SK-N-SH (cell line): ENCODE results near the gene TSPAN11. TPM values are rescaled to one million over a fixed set of nuclear protein-coding genes. Genes with fewer than 3 reads are reported as not detected.

Source experiments
- CTCF ChIA-PET: fragments of 300-600, 350-600 bp; formaldehyde crosslinking; extraction: SDS; loops from one replicate; lab custom pipeline; 2021; lab: Yijun Ruan, JAX
- POLR2A ChIA-PET: fragments of 350-600 bp; sonication (Branson Sonifier 250); formaldehyde crosslinking; extraction: SDS; loops from one replicate; lab custom pipeline; 2020; ENCODE audit warnings: antibody characterized with exemption, inconsistent platforms; lab: Yijun Ruan, JAX
- DNase-seq: peaks from one replicate; pipeline ENCODE4 v3.0.0; 2012
- H2AFZ ChIP-seq: fragments of 200-600 bp; sonication (generic); 2 replicates; pipeline ENCODE4 v1.8.1; 2016; ENCODE audit warnings: antibody characterized with exemption, mild to moderate bottlenecking, low read depth
- H3F3A ChIP-seq: fragments of 200-600 bp; sonication (generic); replicated peaks from 2 replicates; pipeline ENCODE3; 2016; ENCODE audit warnings: antibody characterized with exemption, mild to moderate bottlenecking; ENCODE audit not compliant: insufficient read depth
- H3K27ac ChIP-seq, 2 experiments: fragments of 200-500 bp in 1 of 2; fragments of 200-600 bp in 1 of 2; sonication (Bioruptor generic) in 1 of 2; sonication (generic), shearing (Covaris generic) in 1 of 2; 2 replicates each; pipeline versions ENCODE4 v1.5.1 to v1.6.1; 2014 to 2016; ENCODE audit warnings: low read depth in 2 of 2, inconsistent platforms in 1 of 2, low read length in 1 of 2, mild to moderate bottlenecking in 1 of 2, mixed read lengths in 1 of 2
- H3K27me3 ChIP-seq: fragments of 200-600 bp; sonication (generic), shearing (Covaris generic); 2 replicates; pipeline ENCODE4 v1.6.1; 2016; ENCODE audit warnings: mixed run types; ENCODE audit not compliant: insufficient read depth
- H3K36me3 ChIP-seq, 2 experiments: fragments of 200-500 bp in 1 of 2; fragments of 200-600 bp in 1 of 2; sonication (Bioruptor generic) in 1 of 2; sonication (generic) in 1 of 2; replicated peaks in 1 of 2; 2 replicates each; pipeline versions ENCODE3 to v1.5.1; 2014 to 2016; ENCODE audit warnings: low read length in 1 of 2, mild to moderate bottlenecking in 1 of 2; ENCODE audit not compliant: insufficient read depth in 2 of 2, control insufficient read depth in 1 of 2
- H3K4me1 ChIP-seq, 2 experiments: fragments of 200-500 bp in 1 of 2; fragments of 200-600 bp in 1 of 2; sonication (Bioruptor generic) in 1 of 2; sonication (generic), shearing (Covaris generic) in 1 of 2; 2 replicates each; pipeline versions ENCODE4 v1.5.1 to v1.6.1; 2014 to 2016; ENCODE audit warnings: low read depth in 1 of 2, low read length in 1 of 2, mixed run types in 1 of 2; ENCODE audit not compliant: insufficient read depth in 2 of 2, control insufficient read depth in 1 of 2
- H3K4me2 ChIP-seq: fragments of 200-600 bp; sonication (generic), shearing (Covaris generic); 2 replicates; pipeline ENCODE4 v1.6.1; 2017; ENCODE audit warnings: mixed run types
- H3K4me3 ChIP-seq, 2 experiments: fragments of 200-500 bp in 1 of 2; fragments of 200-600 bp in 1 of 2; sonication (Bioruptor generic) in 1 of 2; sonication (generic), shearing (Covaris generic) in 1 of 2; 2 replicates each; pipeline versions ENCODE4 v1.5.1 to v1.8.1; 2014 to 2016; ENCODE audit warnings: low read depth in 2 of 2, inconsistent platforms in 1 of 2, low read length in 1 of 2, mild to moderate bottlenecking in 1 of 2, mixed read lengths in 1 of 2, moderate library complexity in 1 of 2
- H3K79me2 ChIP-seq: fragments of 200-600 bp; sonication (generic); 2 replicates; pipeline ENCODE4 v1.8.1; 2017; ENCODE audit warnings: mild to moderate bottlenecking; ENCODE audit not compliant: insufficient read depth
- H3K9ac ChIP-seq: fragments of 200-600 bp; sonication (generic); 2 replicates; pipeline ENCODE4 v1.6.1; 2017; ENCODE audit warnings: mixed run types
- H3K9me2 ChIP-seq: fragments of 200-600 bp; sonication (generic); 2 replicates; pipeline ENCODE4 v1.6.1; 2017; ENCODE audit warnings: mixed run types
- H3K9me3 ChIP-seq: fragments of 200-600 bp; sonication (generic); 2 replicates; pipeline ENCODE4 v1.6.1; 2017; ENCODE audit warnings: mixed run types, mild to moderate bottlenecking, moderate library complexity
- H4K20me1 ChIP-seq: fragments of 200-600 bp; sonication (generic); 2 replicates; pipeline ENCODE4 v1.6.1; 2017; ENCODE audit warnings: mild to moderate bottlenecking, mixed run types; ENCODE audit not compliant: insufficient read depth
- CHD2 ChIP-seq: fragments of 150-350 bp; IDR thresholded peaks from 2 replicates; pipeline ENCODE4 v1.6.1; 2018; ENCODE audit warnings: low read length; ENCODE audit not compliant: partially characterized antibody
- CTCF ChIP-seq: fragments of 200-600 bp; sonication (generic); IDR thresholded peaks from 2 replicates; pipeline ENCODE4 v1.6.1; 2017; ENCODE audit warnings: antibody characterized with exemption, mild to moderate bottlenecking, moderate library complexity
- EZH2phosphoT487 ChIP-seq: fragments of 200-600 bp; sonication (generic); IDR thresholded peaks from 2 replicates; pipeline ENCODE4 v1.6.1; 2017; ENCODE audit warnings: low read depth, mixed run types, mild to moderate bottlenecking, antibody characterized with exemption, moderate library complexity, borderline replicate concordance
- GATA2 ChIP-seq: sonication (generic); formaldehyde crosslinking; IDR thresholded peaks from 2 replicates; pipeline ENCODE4 v1.5.0; 2020; ENCODE audit warnings: mild to moderate bottlenecking, missing genetic modification reagents
- JUND ChIP-seq: IDR thresholded peaks from 2 replicates; pipeline ENCODE4 v1.4.0; 2012
- MEF2A ChIP-seq: IDR thresholded peaks from 2 replicates; pipeline ENCODE4 v1.4.0; 2012; ENCODE audit warnings: low read depth, borderline replicate concordance
- RAD21 ChIP-seq: IDR thresholded peaks from 2 replicates; pipeline ENCODE4 v1.6.1; 2012; ENCODE audit warnings: mild to moderate bottlenecking, low read length
- REST ChIP-seq: IDR thresholded peaks from 2 replicates; pipeline ENCODE4 v1.6.1; 2012; ENCODE audit warnings: mild to moderate bottlenecking, low read depth, low read length, moderate library complexity
- SMC3 ChIP-seq: IDR thresholded peaks from 2 replicates; pipeline ENCODE4 v1.6.1; 2012; ENCODE audit warnings: low read depth, low read length, improper control_type of control experiment
- TAF1 ChIP-seq: IDR thresholded peaks from 2 replicates; pipeline ENCODE4 v1.6.1; 2012; ENCODE audit warnings: low read depth, mild to moderate bottlenecking, low read length, moderate library complexity, borderline replicate concordance
- WGBS: methylation state at CpG from one replicate; pipeline ENCODE4 v1.1.6; 2017; ENCODE audit warnings: low lambda C conversion rate; 5-methylcytosine and 5-hydroxymethylcytosine counted together
- polyA plus RNA-seq, 3 experiments: library from polyadenylated mRNA; depleted of rRNA; stranded (reverse); fragments of >200 nt; gene quantifications; 2 replicates each; pipeline ENCODE4 v1.2.3, GENCODE V29; 2012

The TSPAN11 gene
- polyA plus RNA-seq, 1 of the 3 experiments (the other 2 are of a cell fraction): 6.4 TPM

DNA sequence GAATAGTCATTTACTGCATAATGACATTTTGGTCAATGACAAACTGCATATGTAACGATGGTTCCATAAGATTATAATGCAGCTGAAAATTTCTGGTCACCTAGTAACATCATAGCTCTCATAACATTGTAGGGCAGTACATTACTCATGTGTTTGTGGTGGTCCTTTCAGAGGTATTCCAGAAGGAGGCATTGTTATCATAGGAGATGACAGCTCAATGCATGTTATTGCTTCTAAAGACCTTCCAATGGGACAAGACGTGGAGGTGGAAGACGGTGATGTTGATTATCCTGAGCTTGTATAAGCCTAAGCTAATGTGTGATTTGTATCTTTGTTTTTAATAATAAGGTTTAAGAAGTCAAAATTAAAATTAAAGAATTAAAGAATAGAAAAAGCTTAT lies 43.8 kb upstream of the TSPAN11 start:
- TF ChIP-seq GATA2: no peak
- TF ChIP-seq SMC3: peak; percentile 71
- TF ChIP-seq JUND: no peak
- TF ChIP-seq REST: no peak
- no peak for TF ChIP-seq TAF1
- no peak for TF ChIP-seq CHD2
- TF ChIP-seq RAD21: peak; percentile 78
- peak; percentile 40 for TF ChIP-seq CTCF
- TF ChIP-seq, all 33 proteins: peak for 3
- Histone ChIP-seq H4K20me1 (no peaks in the 10 kb centered on the region), H3F3A (no peaks in the 10 kb centered on the region), H3K4me3 (no peak overlapping the region), H3K9me2 (no peaks in the 10 kb centered on the region), H3K27ac (no peak overlapping the region), H3K79me2 (no peaks in the 10 kb centered on the region), H3K9ac (no peak overlapping the region), H3K9me3 (peaks cover 8% of the 10 kb centered on the region; the same call in 1 of the 2 replicates), H3K4me1 (no peaks in the 10 kb centered on the region), H3K4me2 (no peak overlapping the region), H3K27me3 (no peaks in the 10 kb centered on the region; the same call in 1 of the 2 replicates), H3K36me3 (no peaks in the 10 kb centered on the region), H2AFZ (no peak overlapping the region)
- ChIA-PET POLR2A (interaction anchor here (0.8 to 1.3 kb wide), 2 partner anchors 43 to 103 kb away, joined by 3 read pairs; partner anchors contain the start of gene TSPAN11), CTCF (interaction anchor here (0.5 to 6.4 kb wide), 36 partner anchors 8 to 392 kb away, joined by 3 to 103 read pairs (median 5); partner anchors contain the start of gene TSPAN11)
- DNase-seq: no peak
- 78% methylated on average over 3 of the region's 3 CpGs for WGBS

DNA sequence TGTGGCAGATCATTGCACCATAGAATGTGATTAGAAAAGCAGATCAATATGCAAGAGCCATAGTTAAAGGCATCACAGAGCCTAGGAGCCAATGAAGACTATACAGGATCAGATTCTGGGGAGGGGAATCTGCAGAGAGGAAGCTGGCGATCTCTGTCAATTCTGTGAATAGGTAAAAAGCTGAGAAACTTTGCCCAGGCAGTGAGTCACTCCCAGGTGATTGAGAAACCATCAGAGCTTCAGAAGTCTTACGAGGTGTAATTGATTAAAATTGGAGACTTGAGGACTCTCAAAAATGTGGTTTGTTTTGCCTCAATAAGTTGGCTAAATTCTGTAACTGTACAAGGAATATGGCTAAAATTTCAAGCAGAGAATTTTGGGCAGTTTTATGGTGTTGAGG lies 41.7 kb upstream of the TSPAN11 start:
- H3K4me3 ChIP-seq: no peak overlapping the region
- no peaks in the 10 kb centered on the region for H3K4me1 ChIP-seq
- TF ChIP-seq MEF2A (no peak), EZH2phosphoT487 (no peak)
- CTCF ChIA-PET: interaction anchor here (0.6 to 2.9 kb wide), 5 partner anchors 9 to 356 kb away, joined by 3 to 20 read pairs (median 3); no protein-coding TSS in a partner anchor
- no peaks in the 10 kb centered on the region for H4K20me1 ChIP-seq
- H3K27ac ChIP-seq: no peak overlapping the region
- no peak overlapping the region for H2AFZ ChIP-seq
- H3K27me3 ChIP-seq: no peaks in the 10 kb centered on the region
- no peaks in the 10 kb centered on the region for H3K36me3 ChIP-seq
- H3F3A ChIP-seq: no peaks in the 10 kb centered on the region
- POLR2A ChIA-PET: no interaction called here
- WGBS: 79% methylated on average over 2 of the region's 2 CpGs
- no peaks in the 10 kb centered on the region for H3K9me2 ChIP-seq
- H3K9ac ChIP-seq: no peak overlapping the region
- no peaks in the 10 kb centered on the region for H3K79me2 ChIP-seq
- no peak overlapping the region for H3K4me2 ChIP-seq
- peaks cover 8% of the 10 kb centered on the region; the same call in 1 of the 2 replicates for H3K9me3 ChIP-seq
- no peak for DNase-seq
